HCT116 (cell line): ENCODE measurements around the gene MYO5C. TPM values are rescaled to one million over a fixed set of nuclear protein-coding genes. Genes with fewer than 3 reads are reported as not detected.

ENCODE experiments used
- ATAC-seq: fragments of 200-7000 bp; cut with Tn5 transposase; 2 replicates; pipeline ENCODE4 v1.9.1; 2020; ENCODE audit warnings: mild to moderate bottlenecking, moderate library complexity
- BruUV-seq: library from RNA; stranded (reverse); fragments of 400-500 nt; replicated peaks from 2 replicates; lab custom pipeline; 2021; lab: Mats Ljungman, UMichigan
- CTCF ChIA-PET: fragments of 300-600 bp; sonication (Branson Sonifier 250); formaldehyde crosslinking; loops from one replicate; lab custom pipeline; 2021; ENCODE audit warnings: antibody characterized with exemption; lab: Charles Lee
- POLR2A ChIA-PET: fragments of 300-600, 350-600 bp; sonication (Branson Sonifier 250); formaldehyde crosslinking; loops from one replicate; lab custom pipeline; 2021; ENCODE audit warnings: antibody characterized with exemption; lab: Charles Lee
- RAD21 ChIA-PET, 2 experiments: fragments of 300-600 bp; sonication (Branson Sonifier 250); formaldehyde crosslinking; loops; one replicate each; lab custom pipeline; 2023; ENCODE audit warnings: low total read pairs in 2 of 2; ENCODE audit not compliant: uncharacterized antibody in 2 of 2, unreplicated experiment in 2 of 2, low non-redundant PET in 1 of 2; lab: Charles Lee
- DNase-seq: peaks from one replicate; pipeline ENCODE4 v3.0.0-alpha.2; 2010; ENCODE audit warnings: low read depth, low spot score
- H2AFZ ChIP-seq: fragments of 200-600 bp; shearing (Covaris generic), sonication (generic); 2 replicates; pipeline ENCODE4 v1.6.1; 2017; ENCODE audit warnings: low read depth, mixed run types, mixed read lengths, antibody characterized with exemption, low read length; ENCODE audit not compliant: poor library complexity, severe bottlenecking
- H3K27ac ChIP-seq: 2 replicates; pipeline ENCODE4 v1.5.1; 2012; ENCODE audit warnings: low read depth, low read length
- H3K27me3 ChIP-seq: fragments of 200-600 bp; sonication (generic); 2 replicates; pipeline ENCODE4 v1.6.1; 2016; ENCODE audit warnings: mixed run types, low read length, mixed read lengths; ENCODE audit not compliant: insufficient read depth
- H3K36me3 ChIP-seq, 2 experiments: fragments of 200-500 bp in 1 of 2; fragments of 200-600 bp in 1 of 2; sonication (Bioruptor generic) in 1 of 2; sonication (generic) in 1 of 2; 2 replicates each; pipeline versions ENCODE4 v1.5.1 to v1.6.1; 2014 to 2016; ENCODE audit warnings: low read length in 2 of 2, inconsistent platforms in 1 of 2, mixed read lengths in 1 of 2, mixed run types in 1 of 2; ENCODE audit not compliant: insufficient read depth in 2 of 2, control insufficient read depth in 1 of 2
- H3K4me1 ChIP-seq, 2 experiments: fragments of 200-600 bp in 1 of 2; sonication (generic) in 1 of 2; 2 replicates each; pipeline versions ENCODE4 v1.5.1 to v1.6.1; 2012 to 2017; ENCODE audit warnings: low read length in 2 of 2, inconsistent platforms in 1 of 2, mild to moderate bottlenecking in 1 of 2, mixed read lengths in 1 of 2, mixed run types in 1 of 2, moderate library complexity in 1 of 2; ENCODE audit not compliant: insufficient read depth in 2 of 2, control insufficient read depth in 1 of 2
- H3K4me2 ChIP-seq: fragments of 200-600 bp; sonication (generic); 2 replicates; pipeline ENCODE4 v1.6.1; 2017; ENCODE audit warnings: mixed run types, low read length, mixed read lengths
- H3K4me3 ChIP-seq, 2 experiments: fragments of 200-600 bp in 1 of 2; sonication (generic) in 1 of 2; replicated peaks in 1 of 2; 2 replicates each; pipeline ENCODE4 v1.5.1; 2011 to 2016; ENCODE audit warnings: low read length in 2 of 2, control low read depth in 1 of 2, low read depth in 1 of 2, mild to moderate bottlenecking in 1 of 2, mixed read lengths in 1 of 2, mixed run types in 1 of 2
- H3K79me2 ChIP-seq: fragments of 200-600 bp; sonication (generic); 2 replicates; pipeline ENCODE4 v1.6.1; 2017; ENCODE audit warnings: mild to moderate bottlenecking, mixed run types, low read length, moderate library complexity, mixed read lengths; ENCODE audit not compliant: insufficient read depth
- H3K9ac ChIP-seq: fragments of 200-600 bp; sonication (generic); 2 replicates; pipeline ENCODE4 v1.6.1; 2016; ENCODE audit warnings: low read length, mixed read lengths
- H3K9me2 ChIP-seq: fragments of 200-600 bp; sonication (generic), shearing (Covaris generic); 2 replicates; pipeline ENCODE4 v1.6.1; 2017; ENCODE audit warnings: mixed run types, mild to moderate bottlenecking, moderate library complexity; ENCODE audit not compliant: insufficient read depth
- H3K9me3 ChIP-seq, 2 experiments: fragments of 200-500 bp in 1 of 2; fragments of 200-600 bp in 1 of 2; sonication (Bioruptor generic) in 1 of 2; sonication (generic) in 1 of 2; 2 replicates each; pipeline ENCODE4 v1.6.1; 2014 to 2017; ENCODE audit warnings: low read length in 2 of 2, mixed read lengths in 2 of 2, inconsistent platforms in 1 of 2, low read depth in 1 of 2, mild to moderate bottlenecking in 1 of 2, mixed run types in 1 of 2, moderate library complexity in 1 of 2; ENCODE audit not compliant: control insufficient read depth in 1 of 2, insufficient read depth in 1 of 2
- H4K20me1 ChIP-seq: fragments of 200-600 bp; sonication (generic), shearing (Covaris generic); 2 replicates; pipeline ENCODE4 v1.6.1; 2017; ENCODE audit warnings: mixed run types, mild to moderate bottlenecking, moderate library complexity; ENCODE audit not compliant: insufficient read depth
- ATF3 ChIP-seq: IDR thresholded peaks from 2 replicates; pipeline ENCODE4 v1.6.1; 2012
- CBX3 ChIP-seq: IDR thresholded peaks from 2 replicates; pipeline ENCODE4 v1.6.1; 2012; ENCODE audit warnings: low read depth
- CEBPB ChIP-seq: IDR thresholded peaks from 2 replicates; pipeline ENCODE4 v1.6.1; 2012; ENCODE audit warnings: low read depth
- EGR1 ChIP-seq: IDR thresholded peaks from 2 replicates; pipeline ENCODE4 v1.6.1; 2012; ENCODE audit warnings: low read depth
- EZH2phosphoT487 ChIP-seq: fragments of 200-600 bp; IDR thresholded peaks from 2 replicates; pipeline ENCODE4 v1.6.1; 2018; ENCODE audit warnings: antibody characterized with exemption, borderline replicate concordance
- FOSL1 ChIP-seq: IDR thresholded peaks from 2 replicates; pipeline ENCODE4 v1.6.1; 2012; ENCODE audit warnings: low read depth
- JUND ChIP-seq: IDR thresholded peaks from 2 replicates; pipeline ENCODE4 v1.6.1; 2012
- MAX ChIP-seq: IDR thresholded peaks from 2 replicates; pipeline ENCODE4 v1.6.1; 2012
- POLR2A ChIP-seq: IDR thresholded peaks from 2 replicates; pipeline ENCODE4 v1.7.0; 2011; ENCODE audit warnings: borderline replicate concordance; ENCODE audit not compliant: insufficient read depth, insufficient read length; ENCODE audit errors: extremely low read depth
- RAD21 ChIP-seq: IDR thresholded peaks from 2 replicates; pipeline ENCODE4 v1.6.1; 2012; ENCODE audit warnings: low read depth, mild to moderate bottlenecking
- SIN3A ChIP-seq: IDR thresholded peaks from 2 replicates; pipeline ENCODE4 v1.6.1; 2012; ENCODE audit warnings: low read depth
- SP1 ChIP-seq: IDR thresholded peaks from 2 replicates; pipeline ENCODE4 v1.6.1; 2012; ENCODE audit warnings: low read depth
- SRF ChIP-seq: IDR thresholded peaks from 2 replicates; pipeline ENCODE4 v1.6.1; 2012; ENCODE audit warnings: low read depth
- ZFX ChIP-seq: fragments of 450-650 bp; IDR thresholded peaks from 2 replicates; pipeline ENCODE4 v1.6.1; 2017
- ZNF274 ChIP-seq: fragments of 200-500 bp; sonication (Bioruptor generic); IDR thresholded peaks from 2 replicates; pipeline ENCODE4 v1.6.1; 2014; ENCODE audit warnings: mild to moderate bottlenecking, low read depth, low read length, inconsistent platforms
- intact Hi-C: fragments of 100-400 bp; cut with micrococcal nuclease; formaldehyde crosslinking; loops from 2 replicates; pipeline ENCODE4 v1.10.0; 2022
- total RNA-seq: library from RNA; stranded (reverse); gene quantifications from one replicate; pipeline ENCODE4 v1.2.1, GENCODE V29; 2021; ENCODE audit not compliant: unreplicated experiment
- TF ChIP-seq, protein P1 (sequence below): IDR thresholded peaks from 2 replicates; pipeline ENCODE4 v1.6.1; 2012; ENCODE audit warnings: low read depth

Gene MYO5C
- total RNA-seq, 1 experiment from 2014 or later = 34.0 TPM

DNA sequence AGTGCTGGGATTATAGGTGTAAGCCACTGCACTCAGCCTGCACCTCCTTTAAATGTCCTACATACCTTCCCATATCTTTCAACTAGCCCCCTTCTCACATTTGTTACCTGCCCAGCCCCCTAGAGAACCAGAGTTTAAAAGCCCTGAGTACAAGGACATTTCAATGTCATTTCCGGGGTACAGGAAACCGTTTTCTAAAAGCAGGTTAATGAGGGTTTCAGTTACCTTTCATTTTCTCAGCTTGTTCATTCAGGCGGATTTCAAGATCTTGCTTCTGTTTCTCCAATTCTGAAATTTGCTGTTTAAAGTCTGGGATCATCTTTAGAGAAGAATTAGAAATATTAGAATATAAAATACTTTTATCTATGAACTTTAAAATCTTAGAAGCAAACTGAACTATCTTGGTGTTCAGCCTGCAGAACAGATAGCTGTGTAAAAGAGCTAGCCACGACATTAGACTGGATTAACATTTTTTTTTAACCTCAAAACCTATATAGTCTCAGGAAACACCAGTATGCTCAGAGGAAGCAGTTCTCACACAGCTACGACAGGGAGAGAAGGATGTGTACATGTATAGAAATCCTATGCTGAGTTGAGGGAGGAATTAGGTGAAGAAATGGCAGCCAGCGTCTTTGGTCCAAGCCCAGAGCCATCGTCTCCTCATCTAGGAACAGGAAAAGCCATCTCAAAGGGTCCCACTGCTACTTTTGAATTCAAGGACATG lies 74.5 kb downstream of the MYO5C start:
- H3K27me3 ChIP-seq = no peaks in the 10 kb centered on the region
- H3K79me2 ChIP-seq = no peaks in the 10 kb centered on the region
- DNase-seq = no peak
- H3K4me2 ChIP-seq = no peak overlapping the region
- no peaks in the 10 kb centered on the region for H3K9me2 ChIP-seq
- no peaks in the 10 kb centered on the region for H3K9me3 ChIP-seq
- H2AFZ ChIP-seq = no peak overlapping the region
- H3K4me1 ChIP-seq = no peaks in the 10 kb centered on the region
- ChIA-PET RAD21 (no interaction called here), CTCF (interaction anchor here (2.5 kb wide), 1 partner anchor 12 kb away, joined by 12 read pairs; no protein-coding TSS in a partner anchor), POLR2A (no interaction called here)
- H3K9ac ChIP-seq = no peak overlapping the region
- no peak overlapping the region for H3K27ac ChIP-seq
- no peaks in the 10 kb centered on the region for H4K20me1 ChIP-seq
- TF ChIP-seq JUND = no peak
- no peak for TF ChIP-seq SP1
- no peak for TF ChIP-seq ZNF274
- no peak for TF ChIP-seq CEBPB
- TF ChIP-seq MAX = no peak
- TF ChIP-seq SIN3A = no peak
- no peak for TF ChIP-seq CBX3
- no peak for TF ChIP-seq SRF
- TF ChIP-seq RAD21 = no peak
- no peak for TF ChIP-seq EZH2phosphoT487
- TF ChIP-seq FOSL1 = no peak
- no peak for TF ChIP-seq ZFX
- TF ChIP-seq POLR2A = no peak
- no peak for TF ChIP-seq ATF3
- TF ChIP-seq, protein P1, sequence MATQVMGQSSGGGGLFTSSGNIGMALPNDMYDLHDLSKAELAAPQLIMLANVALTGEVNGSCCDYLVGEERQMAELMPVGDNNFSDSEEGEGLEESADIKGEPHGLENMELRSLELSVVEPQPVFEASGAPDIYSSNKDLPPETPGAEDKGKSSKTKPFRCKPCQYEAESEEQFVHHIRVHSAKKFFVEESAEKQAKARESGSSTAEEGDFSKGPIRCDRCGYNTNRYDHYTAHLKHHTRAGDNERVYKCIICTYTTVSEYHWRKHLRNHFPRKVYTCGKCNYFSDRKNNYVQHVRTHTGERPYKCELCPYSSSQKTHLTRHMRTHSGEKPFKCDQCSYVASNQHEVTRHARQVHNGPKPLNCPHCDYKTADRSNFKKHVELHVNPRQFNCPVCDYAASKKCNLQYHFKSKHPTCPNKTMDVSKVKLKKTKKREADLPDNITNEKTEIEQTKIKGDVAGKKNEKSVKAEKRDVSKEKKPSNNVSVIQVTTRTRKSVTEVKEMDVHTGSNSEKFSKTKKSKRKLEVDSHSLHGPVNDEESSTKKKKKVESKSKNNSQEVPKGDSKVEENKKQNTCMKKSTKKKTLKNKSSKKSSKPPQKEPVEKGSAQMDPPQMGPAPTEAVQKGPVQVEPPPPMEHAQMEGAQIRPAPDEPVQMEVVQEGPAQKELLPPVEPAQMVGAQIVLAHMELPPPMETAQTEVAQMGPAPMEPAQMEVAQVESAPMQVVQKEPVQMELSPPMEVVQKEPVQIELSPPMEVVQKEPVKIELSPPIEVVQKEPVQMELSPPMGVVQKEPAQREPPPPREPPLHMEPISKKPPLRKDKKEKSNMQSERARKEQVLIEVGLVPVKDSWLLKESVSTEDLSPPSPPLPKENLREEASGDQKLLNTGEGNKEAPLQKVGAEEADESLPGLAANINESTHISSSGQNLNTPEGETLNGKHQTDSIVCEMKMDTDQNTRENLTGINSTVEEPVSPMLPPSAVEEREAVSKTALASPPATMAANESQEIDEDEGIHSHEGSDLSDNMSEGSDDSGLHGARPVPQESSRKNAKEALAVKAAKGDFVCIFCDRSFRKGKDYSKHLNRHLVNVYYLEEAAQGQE = no peak
- no peak for TF ChIP-seq EGR1
- intact Hi-C loops = no loop called here
- no peak overlapping the region for H3K4me3 ChIP-seq
- no peak for ATAC-seq
- H3K36me3 ChIP-seq = peaks cover 50 to 54% of the 10 kb centered on the region in 2 experiments
- BruUV-seq = no TSS peak
